ENCODE data around the gene CENPVL2.
"Not testable (repeated sequence)": the region's sequence is repeated elsewhere in the genome, so short reads cannot be mapped to it uniquely, and the experiment has no call there.

Gene CENPVL2

DNA sequence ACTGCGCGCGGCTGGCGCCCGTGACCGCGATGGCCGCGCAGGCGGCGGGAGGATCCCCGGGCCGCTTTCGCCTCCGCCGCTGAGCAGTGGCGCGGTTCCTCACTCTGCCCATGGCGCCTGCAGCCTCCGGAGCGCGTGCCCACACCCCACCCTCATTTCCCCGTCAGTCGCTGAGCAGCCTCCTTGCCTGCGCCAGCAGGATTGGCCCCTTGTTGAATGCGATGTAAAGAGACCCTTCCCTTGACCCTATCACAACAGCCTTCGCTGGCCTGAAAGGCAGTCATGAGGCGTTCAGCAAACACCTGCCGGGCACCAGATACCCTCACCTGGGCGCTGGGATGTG is at the start of gene CENPVL2:
Gene CENPVL2, minus strand, starts transcription at position 112 of the 343 bp plus-strand sequence. Its CDS starts 0 bp downstream, at position 112.
- not testable (repeated sequence) for DNase-seq (ENCODE audit: low spot score)

DNA sequence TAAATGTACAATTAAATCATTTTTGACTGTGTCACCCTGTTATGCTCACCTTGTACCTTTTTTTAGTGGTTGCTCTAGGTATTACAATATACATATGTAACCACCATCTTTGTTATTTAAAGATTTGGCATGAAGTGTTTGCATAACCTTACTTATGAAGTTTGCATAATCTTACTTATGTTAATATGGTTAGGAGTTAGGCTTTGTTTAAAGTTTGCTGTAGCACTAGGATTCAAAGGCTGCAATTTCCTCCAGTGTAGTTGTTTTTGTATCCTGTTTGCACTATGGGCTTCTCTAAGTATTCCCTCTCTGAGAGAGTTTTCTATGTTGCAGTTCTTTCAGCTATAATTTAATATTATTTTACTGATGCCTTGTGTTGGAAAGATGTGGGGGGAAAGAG is 45.6 kb upstream of the CENPVL2 start:
- DNase-seq (ENCODE audit: low spot score): no peak

DNA sequence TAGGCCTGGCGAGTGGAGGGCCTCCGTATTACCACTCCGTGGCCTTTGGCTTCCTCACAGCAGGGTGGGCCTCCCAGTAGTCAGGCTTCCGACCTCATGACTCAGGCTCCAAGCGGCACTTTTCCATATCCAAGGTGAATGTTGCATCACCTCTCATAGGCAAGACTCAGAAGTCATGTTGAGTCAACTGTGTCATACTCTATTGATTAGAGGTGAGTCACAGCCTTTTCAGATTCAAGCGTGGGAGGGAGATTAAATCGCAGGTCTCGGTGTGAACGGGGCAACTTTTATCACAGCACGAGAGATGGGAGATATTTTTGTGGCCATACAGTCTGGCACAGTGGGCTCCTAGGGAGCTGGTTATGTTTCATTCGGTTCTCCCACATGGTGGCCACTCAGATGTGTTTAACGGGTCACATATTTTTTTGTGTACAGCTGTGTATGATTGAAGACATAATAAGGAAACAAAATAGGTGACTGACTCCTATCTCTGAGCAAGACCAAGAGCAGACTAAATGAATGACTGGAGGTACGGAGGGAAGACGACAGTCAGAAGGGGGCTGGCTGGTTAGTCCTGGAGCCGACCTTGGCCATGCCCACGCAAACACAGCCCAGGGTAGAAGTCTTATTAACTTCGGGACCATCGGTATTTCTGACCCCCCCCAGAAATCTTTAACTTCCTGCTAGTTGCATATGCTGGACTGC is 30.5 kb upstream of the CENPVL2 start:
- not testable (repeated sequence) for DNase-seq (ENCODE audit: low spot score)

DNA sequence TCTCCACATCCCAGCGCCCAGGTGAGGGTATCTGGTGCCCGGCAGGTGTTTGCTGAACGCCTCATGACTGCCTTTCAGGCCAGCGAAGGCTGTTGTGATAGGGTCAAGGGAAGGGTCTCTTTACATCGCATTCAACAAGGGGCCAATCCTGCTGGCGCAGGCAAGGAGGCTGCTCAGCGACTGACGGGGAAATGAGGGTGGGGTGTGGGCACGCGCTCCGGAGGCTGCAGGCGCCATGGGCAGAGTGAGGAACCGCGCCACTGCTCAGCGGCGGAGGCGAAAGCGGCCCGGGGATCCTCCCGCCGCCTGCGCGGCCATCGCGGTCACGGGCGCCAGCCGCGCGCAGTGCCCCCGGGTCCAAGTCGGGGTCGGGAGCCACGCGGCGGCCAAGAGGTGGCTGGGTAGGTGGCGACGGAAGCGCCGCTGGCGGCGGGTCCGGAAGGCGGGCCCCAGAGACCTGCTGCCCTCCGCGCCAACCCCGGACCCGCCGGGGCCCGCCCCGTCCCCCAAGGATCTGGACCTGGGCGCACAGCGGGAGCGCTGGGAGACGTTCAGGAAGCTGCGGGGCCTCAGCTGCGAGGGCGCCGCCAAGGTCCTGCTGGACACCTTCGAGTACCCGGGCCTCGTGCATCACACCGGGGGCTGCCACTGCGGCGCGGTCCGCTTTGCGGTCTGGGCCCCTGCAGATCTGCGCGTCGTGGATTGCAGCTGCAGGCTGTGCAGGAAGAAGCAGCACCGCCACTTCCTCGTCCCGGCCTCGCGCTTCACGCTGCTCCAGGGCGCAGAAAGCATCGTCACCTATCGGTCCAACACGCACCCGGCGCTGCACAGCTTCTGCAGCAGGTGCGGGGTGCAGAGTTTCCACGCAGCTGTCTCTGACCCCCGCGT is 27.9 kb upstream of the CENPVL2 start, which contains the start of gene CENPVL1:
Gene CENPVL1, plus strand, starts transcription at position 236 of the 888 bp plus-strand sequence. Its CDS starts 0 bp downstream, at position 236.
- DNase-seq (ENCODE audit: low spot score): not testable (repeated sequence)

DNA sequence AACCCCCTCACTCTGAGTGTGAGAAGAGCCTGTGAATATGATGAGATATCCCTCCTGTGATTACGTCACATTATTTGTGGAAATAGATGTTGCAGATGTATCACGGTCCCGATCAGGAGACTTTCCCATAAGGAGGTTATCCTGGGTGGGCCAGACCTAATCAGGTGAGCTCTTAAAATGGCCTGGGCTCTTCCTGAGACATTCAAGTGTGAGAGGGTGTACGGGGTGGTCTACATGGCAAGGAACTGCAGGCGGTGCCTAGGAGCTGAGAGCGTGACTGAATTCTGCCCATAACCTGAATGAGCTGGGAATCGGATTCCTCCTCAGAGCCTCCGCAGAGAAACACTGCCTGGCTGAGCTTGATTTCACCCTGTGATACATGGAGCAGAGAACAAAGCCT is 14.8 kb upstream of the CENPVL2 start:
- DNase-seq (ENCODE audit: low spot score): no peak

DNA sequence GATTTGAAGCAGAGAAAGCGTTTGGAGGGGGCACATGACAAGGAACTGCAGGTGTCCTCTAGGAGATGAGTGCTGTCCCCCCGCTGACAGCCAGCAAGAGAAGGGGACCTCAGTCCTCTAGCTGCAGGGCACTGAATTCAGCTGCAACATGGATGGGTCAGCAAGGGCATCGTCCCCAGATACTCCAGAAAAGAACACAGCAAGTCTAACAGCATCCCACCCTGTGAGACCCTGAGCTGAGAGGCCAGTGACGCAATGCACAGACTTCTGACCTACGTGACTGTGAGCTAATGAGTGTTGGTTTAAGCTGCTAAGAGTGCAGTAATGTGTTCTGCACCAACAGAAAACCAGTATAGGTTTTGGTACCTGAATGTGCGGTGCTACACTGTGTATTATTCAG is 11.6 kb upstream of the CENPVL2 start:
- DNase-seq (ENCODE audit: low spot score): no peak

DNA sequence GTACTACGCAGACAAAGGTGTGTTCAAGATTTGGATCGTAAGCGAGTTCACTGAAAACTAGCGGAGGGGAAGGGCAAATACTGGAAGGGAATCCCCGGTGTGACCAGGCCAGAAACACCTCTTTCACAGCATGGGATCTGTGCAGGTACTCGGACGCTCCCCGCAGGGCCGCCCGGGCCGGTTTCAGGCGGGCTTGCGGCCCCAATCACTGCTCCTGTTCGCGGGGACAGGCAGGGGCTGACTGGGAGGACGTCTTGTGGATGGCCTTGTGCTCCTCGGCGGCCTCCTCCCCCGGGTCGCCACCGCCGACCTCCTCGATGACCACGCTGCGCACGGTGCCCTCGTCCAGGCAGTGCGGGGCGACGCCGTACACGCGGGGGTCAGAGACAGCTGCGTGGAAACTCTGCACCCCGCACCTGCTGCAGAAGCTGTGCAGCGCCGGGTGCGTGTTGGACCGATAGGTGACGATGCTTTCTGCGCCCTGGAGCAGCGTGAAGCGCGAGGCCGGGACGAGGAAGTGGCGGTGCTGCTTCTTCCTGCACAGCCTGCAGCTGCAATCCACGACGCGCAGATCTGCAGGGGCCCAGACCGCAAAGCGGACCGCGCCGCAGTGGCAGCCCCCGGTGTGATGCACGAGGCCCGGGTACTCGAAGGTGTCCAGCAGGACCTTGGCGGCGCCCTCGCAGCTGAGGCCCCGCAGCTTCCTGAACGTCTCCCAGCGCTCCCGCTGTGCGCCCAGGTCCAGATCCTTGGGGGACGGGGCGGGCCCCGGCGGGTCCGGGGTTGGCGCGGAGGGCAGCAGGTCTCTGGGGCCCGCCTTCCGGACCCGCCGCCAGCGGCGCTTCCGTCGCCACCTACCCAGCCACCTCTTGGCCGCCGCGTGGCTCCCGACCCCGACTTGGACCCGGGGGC is 567 bp downstream of the CENPVL2 start:
- not testable (repeated sequence) for DNase-seq (ENCODE audit: low spot score)

DNA sequence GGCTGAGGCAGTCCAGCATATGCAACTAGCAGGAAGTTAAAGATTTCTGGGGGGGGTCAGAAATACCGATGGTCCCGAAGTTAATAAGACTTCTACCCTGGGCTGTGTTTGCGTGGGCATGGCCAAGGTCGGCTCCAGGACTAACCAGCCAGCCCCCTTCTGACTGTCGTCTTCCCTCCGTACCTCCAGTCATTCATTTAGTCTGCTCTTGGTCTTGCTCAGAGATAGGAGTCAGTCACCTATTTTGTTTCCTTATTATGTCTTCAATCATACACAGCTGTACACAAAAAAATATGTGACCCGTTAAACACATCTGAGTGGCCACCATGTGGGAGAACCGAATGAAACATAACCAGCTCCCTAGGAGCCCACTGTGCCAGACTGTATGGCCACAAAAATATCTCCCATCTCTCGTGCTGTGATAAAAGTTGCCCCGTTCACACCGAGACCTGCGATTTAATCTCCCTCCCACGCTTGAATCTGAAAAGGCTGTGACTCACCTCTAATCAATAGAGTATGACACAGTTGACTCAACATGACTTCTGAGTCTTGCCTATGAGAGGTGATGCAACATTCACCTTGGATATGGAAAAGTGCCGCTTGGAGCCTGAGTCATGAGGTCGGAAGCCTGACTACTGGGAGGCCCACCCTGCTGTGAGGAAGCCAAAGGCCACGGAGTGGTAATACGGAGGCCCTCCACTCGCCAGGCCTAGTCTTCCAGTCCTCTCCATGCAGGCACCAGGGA is 2.8 kb downstream of the CENPVL2 start:
- DNase-seq (ENCODE audit: low spot score): not testable (repeated sequence)

DNA sequence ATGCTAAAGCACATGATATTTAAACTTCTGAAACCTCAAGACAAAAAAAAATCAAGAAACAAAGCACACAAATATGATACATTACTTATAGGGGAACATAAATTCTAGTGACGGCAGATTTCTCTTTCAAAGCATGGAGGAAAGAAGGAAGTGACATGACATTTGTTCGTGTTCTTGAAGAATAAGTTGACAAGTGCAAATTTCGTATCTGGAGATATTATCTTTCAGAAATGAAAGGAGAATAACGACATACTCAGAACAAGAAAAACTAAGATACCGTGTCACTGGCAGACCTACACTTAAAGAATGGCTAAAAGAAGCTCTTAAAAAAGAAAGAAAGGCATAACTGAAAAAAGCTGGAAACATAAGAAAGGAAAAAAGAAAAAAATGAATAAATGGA is 16.6 kb downstream of the CENPVL2 start:
- no peak for DNase-seq (ENCODE audit: low spot score)

DNA sequence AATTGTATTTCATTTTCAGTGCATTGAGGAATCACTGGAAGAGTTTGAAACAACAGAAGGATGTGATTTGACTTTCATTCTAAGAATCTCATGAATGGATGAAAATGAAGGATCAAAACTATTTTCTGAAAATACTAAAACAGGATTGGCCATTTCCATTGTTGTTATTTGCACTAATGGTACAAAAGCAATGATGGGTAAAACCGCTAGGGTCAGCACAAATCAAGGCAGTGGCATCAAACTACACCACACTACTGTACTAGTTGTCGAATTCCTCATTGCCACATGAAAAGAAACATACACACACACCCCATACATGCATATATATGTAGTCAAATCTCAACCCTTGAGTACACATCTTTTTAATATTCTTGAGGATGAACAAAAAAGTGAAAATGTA is 39.3 kb downstream of the CENPVL2 start:
- no peak for DNase-seq (ENCODE audit: low spot score)

DNA sequence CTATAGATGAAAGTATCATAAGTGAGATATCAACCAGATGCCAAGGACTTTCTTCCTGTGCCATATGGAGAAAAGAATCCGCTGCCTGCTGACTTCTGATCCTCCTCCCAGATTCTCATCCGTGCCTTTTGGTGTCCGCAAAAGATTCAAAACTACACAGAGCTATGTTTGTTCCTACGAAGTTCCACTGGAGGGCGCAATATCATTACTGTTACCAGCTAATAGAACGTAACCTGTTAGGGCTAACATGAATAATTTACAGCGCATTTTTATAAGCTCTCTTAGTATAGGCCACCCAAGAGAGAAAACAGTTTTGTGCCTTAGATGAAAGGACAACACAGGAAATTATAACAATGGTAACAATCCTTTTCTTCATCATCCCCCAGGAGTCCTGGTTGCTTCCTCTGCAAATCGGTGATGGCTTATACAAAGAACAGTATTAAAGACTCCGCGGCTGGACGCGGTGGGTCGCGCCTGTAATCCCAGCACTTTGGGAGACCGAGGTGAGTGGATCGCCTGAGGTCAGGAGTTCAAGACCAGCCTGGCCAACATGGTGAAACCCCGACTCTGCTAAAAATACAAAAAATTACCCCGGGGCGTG is 41.1 kb downstream of the CENPVL2 start:
- peak; percentile 43 for DNase-seq (ENCODE audit: low spot score)

DNA sequence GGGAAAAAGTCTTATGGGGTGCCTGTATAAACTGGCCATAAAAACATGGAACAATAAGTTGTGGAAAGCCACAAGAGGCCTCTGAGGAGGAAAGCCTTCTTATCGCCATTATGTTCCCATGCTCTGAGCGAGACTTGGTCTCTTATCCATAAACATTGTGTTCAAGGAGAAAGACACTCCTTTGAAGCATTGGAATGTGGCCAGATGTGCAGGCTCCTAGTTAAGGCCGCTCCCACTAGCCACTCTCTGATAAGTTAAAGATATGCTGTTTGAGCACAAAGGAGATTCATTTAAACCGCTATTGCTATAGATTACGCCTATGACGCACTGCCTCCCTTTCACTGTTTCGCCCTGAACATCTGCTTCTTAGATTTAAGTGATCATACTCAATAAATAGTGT is 46.1 kb downstream of the CENPVL2 start:
- not testable (repeated sequence) for DNase-seq (ENCODE audit: low spot score)
